ENCODE data around the gene PIP5K1B.

GRCh38 chr9:69013382-69013727, 308.3 kb downstream of the PIP5K1B start:
- TF ChIP-seq CTCF (conservative IDR thresholded peaks at IDR 0.05 in 1 of 2, IDR thresholded peaks at IDR 0.05 in 1 of 2; ENCODE audit: low read depth in 1 of 2, low read length in 2 of 2) (no peak), EZH2 (IDR thresholded peaks at IDR 0.05; ENCODE audit: low read length, missing control alignments) (no peak)

All from fibroblast of lung (primary cell).